Heart left ventricle (tissue), 13 donors: Measurements from ENCODE around the gene HSPB6.

Source experiments
- POLR2A ChIP-seq, 2 donors: fragments of 450-650 bp; IDR thresholded peaks; one replicate each; pipeline ENCODE4 v1.6.1; 2017; ENCODE audit warnings: antibody characterized with exemption in 2 of 2, mild to moderate bottlenecking in 2 of 2, moderate library complexity in 2 of 2
- TF ChIP-seq, protein P1 (sequence below), 12 donors: fragments of 200-600 bp; sonication (generic) in 4 of 12; IDR thresholded peaks; one replicate each; pipeline versions ENCODE4 v1.5.0 to v1.8.0; 2018 to 2022; ENCODE audit warnings: antibody characterized with exemption in 12 of 12, mild to moderate bottlenecking in 5 of 12
- donor health status: ischemic (EF 13 %, LVEDD 7.1; RV severe dilation, severe dysfunction).
- donor health status: DM: no; HTN: yes; CAD: no.
- donor health status: DM: no; HTN: no; CAD: no.
- donor health status: ischemic (EF 25% LVEDD 6.9; RV normal size, moderate dysfunction).
- donor health status: ischemic (EF 25% LVEDD 5.7; RV mildly dilated, moderate dysfunction).
- donor health status: ischemic (EF 35%, LVEDD 5.7; RV mildly dilated, moderate dysfunction).
- donor health status: nonischemic (EF 11% LVEDD 7.7; RV severe dilation, severe dysfunction).
- donor health status: DM: yes; HTN: yes; CAD: no.
- donor health status: PGD.
- donor health status: ischemic (EF 29% LVEDD 5.4; RV normal size, mild dysfunction).
- donor health status: nonischemic (EF 23%, LVEDD 6.1; RV moderate dilation, normal function).

DNA sequence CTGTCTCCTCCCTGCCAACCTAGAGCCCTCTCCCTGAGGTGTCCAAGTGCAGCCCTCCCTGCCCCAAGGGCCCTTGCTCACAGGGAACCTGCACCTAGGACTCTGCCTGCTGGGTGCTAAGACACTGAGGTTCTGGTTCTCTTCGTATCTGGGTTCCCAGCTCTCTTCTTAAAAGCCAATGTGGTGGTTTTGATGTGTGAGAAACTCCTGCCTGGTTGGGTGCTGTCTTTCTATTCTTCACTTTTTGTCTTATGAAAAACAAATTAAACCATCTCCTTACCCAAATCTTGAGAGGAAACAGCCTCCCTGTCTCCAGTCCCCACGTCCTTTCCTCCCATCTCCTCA is 43.4 kb downstream of the HSPB6 start:
- TF ChIP-seq, protein P1, sequence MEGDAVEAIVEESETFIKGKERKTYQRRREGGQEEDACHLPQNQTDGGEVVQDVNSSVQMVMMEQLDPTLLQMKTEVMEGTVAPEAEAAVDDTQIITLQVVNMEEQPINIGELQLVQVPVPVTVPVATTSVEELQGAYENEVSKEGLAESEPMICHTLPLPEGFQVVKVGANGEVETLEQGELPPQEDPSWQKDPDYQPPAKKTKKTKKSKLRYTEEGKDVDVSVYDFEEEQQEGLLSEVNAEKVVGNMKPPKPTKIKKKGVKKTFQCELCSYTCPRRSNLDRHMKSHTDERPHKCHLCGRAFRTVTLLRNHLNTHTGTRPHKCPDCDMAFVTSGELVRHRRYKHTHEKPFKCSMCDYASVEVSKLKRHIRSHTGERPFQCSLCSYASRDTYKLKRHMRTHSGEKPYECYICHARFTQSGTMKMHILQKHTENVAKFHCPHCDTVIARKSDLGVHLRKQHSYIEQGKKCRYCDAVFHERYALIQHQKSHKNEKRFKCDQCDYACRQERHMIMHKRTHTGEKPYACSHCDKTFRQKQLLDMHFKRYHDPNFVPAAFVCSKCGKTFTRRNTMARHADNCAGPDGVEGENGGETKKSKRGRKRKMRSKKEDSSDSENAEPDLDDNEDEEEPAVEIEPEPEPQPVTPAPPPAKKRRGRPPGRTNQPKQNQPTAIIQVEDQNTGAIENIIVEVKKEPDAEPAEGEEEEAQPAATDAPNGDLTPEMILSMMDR (IDR thresholded peaks at IDR 0.05) = no peak
- TF ChIP-seq POLR2A (IDR thresholded peaks at IDR 0.05) = no peak
